Measurements from ENCODE around the gene ZNF544. TPM values are rescaled to one million over a fixed set of nuclear protein-coding genes. Genes with fewer than 3 reads are reported as not detected.
A peak's percentile ranks its signal among the peaks of the same experiment; 100 is the strongest.

Gene ZNF544
- total RNA-seq, 4 donors from 2014 or later, result 29.5 to 38.8 (median 37.6) TPM

GRCh38 chr19:58279042-58279924 is 50.6 kb downstream of the ZNF544 start:
- Histone ChIP-seq H3K27ac (replicated peaks in 1 of 4) (peak overlapping the region; percentile 86 to 94 (median 90)), H3K9me3 (peaks cover 0 to 27% (median 19%) of the 10 kb centered on the region in 4 donors), H3K36me3 (peaks cover 0 to 33% (median 17%) of the 10 kb centered on the region in 4 donors), H3K4me3 (peak overlapping the region; percentile 78 to 90 (median 84)), H3K4me1 (peaks cover 15 to 35% (median 28%) of the 10 kb centered on the region in 4 donors), H3K27me3 (no peaks in the 10 kb centered on the region)
- WGBS, result 4% methylated on average over 29 of the region's 60 CpGs
- intact Hi-C loops (cut with DNase I), result loop anchor here (10.0 kb wide), 1 partner anchor 94 kb away; the partner anchor contains the start of gene ZNF274
- DNase-seq (ENCODE audit: extremely low spot score), result peak; percentile 92
- no peak for TF ChIP-seq EP300 (IDR thresholded peaks at IDR 0.05)
- no peak for TF ChIP-seq POLR2AphosphoS5 (IDR thresholded peaks at IDR 0.05)
- TF ChIP-seq CTCF (IDR thresholded peaks at IDR 0.05), result no peak
- TF ChIP-seq POLR2A (IDR thresholded peaks at IDR 0.05; ENCODE audit: low read depth), result no peak

GRCh38 chr19:58279925-58280316 is 51.2 kb downstream of the ZNF544 start:
- TF ChIP-seq EP300 (IDR thresholded peaks at IDR 0.05) (no peak), POLR2AphosphoS5 (IDR thresholded peaks at IDR 0.05) (no peak), POLR2A (IDR thresholded peaks at IDR 0.05; ENCODE audit: low read depth) (no peak), CTCF (IDR thresholded peaks at IDR 0.05) (no peak)
- intact Hi-C loops (cut with DNase I), result loop anchor here (10.0 kb wide), 1 partner anchor 95 kb away; the partner anchor contains the start of gene ZNF274
- Histone ChIP-seq H3K4me1 (peaks cover 15 to 35% (median 28%) of the 10 kb centered on the region in 4 donors), H3K4me3 (peak overlapping the region; percentile 78 to 90 (median 84)), H3K36me3 (peaks cover under 1 to 33% (median 19%) of the 10 kb centered on the region in 4 donors), H3K9me3 (peaks cover 0 to 21% (median 13%) of the 10 kb centered on the region in 4 donors), H3K27ac (replicated peaks in 1 of 4) (peak overlapping the region in 2 of 4 donors; percentile 86 to 94), H3K27me3 (no peaks in the 10 kb centered on the region)
- WGBS, result 70% methylated on average over 4 of the region's 4 CpGs
- DNase-seq (ENCODE audit: extremely low spot score), result no peak

- no peaks in the 10 kb centered on the region for H3K27me3 ChIP-seq
- H3K36me3 ChIP-seq, result peaks cover 43 to 60% (median 54%) of the 10 kb centered on the region in 4 donors
- DNase-seq (ENCODE audit: extremely low spot score), result no peak
- H3K4me1 ChIP-seq, result peaks cover 14 to 26% (median 18%) of the 10 kb centered on the region in 4 donors
- H3K4me3 ChIP-seq, result no peak overlapping the region
- H3K9me3 ChIP-seq, result peaks cover 0 to 5% (median 0%) of the 10 kb centered on the region in 4 donors
- WGBS, result 87% methylated on average over 7 of the region's 7 CpGs
- no peak overlapping the region for H3K27ac ChIP-seq (replicated peaks in 1 of 4)
- TF ChIP-seq CTCF (IDR thresholded peaks at IDR 0.05) (no peak), EP300 (IDR thresholded peaks at IDR 0.05) (no peak)
- intact Hi-C loops (cut with DNase I), result no loop called here
These were observed 55.5 kb downstream of the ZNF544 start for GRCh38 chr19:58284199-58284598.

GRCh38 chr19:58291943-58292342 is 63.2 kb downstream of the ZNF544 start:
- H3K4me3 ChIP-seq, result no peak overlapping the region
- no peaks in the 10 kb centered on the region for H3K27me3 ChIP-seq
- no peak overlapping the region for H3K27ac ChIP-seq (replicated peaks in 1 of 4)
- H3K4me1 ChIP-seq, result no peaks in the 10 kb centered on the region
- no peak for TF ChIP-seq CTCF (IDR thresholded peaks at IDR 0.05)
- TF ChIP-seq POLR2A (IDR thresholded peaks at IDR 0.05; ENCODE audit: low read depth), result no peak
- TF ChIP-seq POLR2AphosphoS5 (IDR thresholded peaks at IDR 0.05), result no peak
- TF ChIP-seq EP300 (IDR thresholded peaks at IDR 0.05), result no peak
- intact Hi-C loops (cut with DNase I), result no loop called here
- peaks cover 5 to 49% (median 19%) of the 10 kb centered on the region in 4 donors for H3K9me3 ChIP-seq
- peaks cover 91 to 98% (median 96%) of the 10 kb centered on the region in 4 donors for H3K36me3 ChIP-seq
- WGBS, result 98% methylated on average over 7 of the region's 7 CpGs
- no peak for DNase-seq (ENCODE audit: extremely low spot score)

Measured in esophagus muscularis mucosa (tissue), 4 donors.